HepG2 (cell line): Measurements from ENCODE around the gene HDAC8. TPM values are rescaled to one million over a fixed set of nuclear protein-coding genes. Genes with fewer than 3 reads are reported as not detected.

Experiments used
- ATAC-seq: fragments of 200-7000 bp; cut with Tn5 transposase; 3 replicates; pipeline ENCODE4 v1.9.1; 2020; ENCODE audit warnings: mild to moderate bottlenecking, moderate library complexity
- BruUV-seq: library from RNA; stranded (reverse); fragments of 400-500 nt; replicated peaks from 2 replicates; lab custom pipeline; 2021; lab: Mats Ljungman, UMichigan
- CTCF ChIA-PET: fragments of 300-600 bp; formaldehyde crosslinking; extraction: SDS; loops from one replicate; lab custom pipeline; 2021; ENCODE audit warnings: low total read pairs, inconsistent platforms, low intra/inter-chr PET ratio; lab: Yijun Ruan, JAX
- POLR2A ChIA-PET: fragments of 350-600 bp; sonication (Branson Sonifier 250); formaldehyde crosslinking; loops from one replicate; lab custom pipeline; 2020; ENCODE audit warnings: antibody characterized with exemption, inconsistent platforms; lab: Yijun Ruan, JAX
- DNase-seq: peaks from one replicate; pipeline ENCODE4 v3.0.0-alpha.2; 2015; ENCODE audit warnings: low spot score
- FAIRE-seq: peaks from 3 replicates; lab custom pipeline; 2011; peaks lifted over from hg19 to GRCh38; lab: Jason Lieb, UNC
- H2AFZ ChIP-seq: one replicate; pipeline ENCODE4 v1.6.1; 2011; ENCODE audit warnings: low read length, inconsistent platforms
- H3K27ac ChIP-seq: fragments of 300-600 bp; 3 replicates; pipeline ENCODE4 v1.8.0; 2011; ENCODE audit warnings: mixed run types, mild to moderate bottlenecking, mixed read lengths, low read length, inconsistent platforms; ENCODE audit not compliant: insufficient read depth; ENCODE audit errors: extremely low read length
- H3K27me3 ChIP-seq, 2 experiments: fragments of 200-600 bp in 1 of 2; 2 replicates in 1 of 2; 3 replicates in 1 of 2; pipeline versions ENCODE4 v1.6.0 to v1.8.0; 2011; ENCODE audit warnings: low read length in 2 of 2, mild to moderate bottlenecking in 2 of 2, moderate library complexity in 2 of 2, inconsistent platforms in 1 of 2; ENCODE audit not compliant: insufficient read depth in 2 of 2, control insufficient read depth in 1 of 2
- H3K36me3 ChIP-seq, 2 experiments: fragments of 200-600 bp in 1 of 2; replicated peaks in 1 of 2; 2 replicates in 1 of 2; 3 replicates in 1 of 2; pipeline versions ENCODE4 v1.5.1 to v1.8.0; 2011; ENCODE audit warnings: low read length in 2 of 2, inconsistent platforms in 1 of 2; ENCODE audit not compliant: insufficient read depth in 2 of 2, control insufficient read depth in 1 of 2
- H3K4me1 ChIP-seq: 2 replicates; pipeline ENCODE4 v1.5.1; 2012; ENCODE audit warnings: low read length, inconsistent platforms; ENCODE audit not compliant: insufficient read depth
- H3K4me2 ChIP-seq: 2 replicates; pipeline ENCODE4 v1.6.0; 2011; ENCODE audit warnings: low read depth, low read length, inconsistent platforms
- H3K4me3 ChIP-seq, 3 experiments: fragments of 200-600 bp in 1 of 3; sonication (generic), shearing (Covaris generic) in 1 of 3; replicated peaks in 1 of 3; 2 replicates each; pipeline ENCODE4 v1.5.1; 2011 to 2016; ENCODE audit warnings: low read length in 3 of 3, inconsistent platforms in 2 of 3, low read depth in 2 of 3, mild to moderate bottlenecking in 2 of 3, control low read depth in 1 of 3, mixed read lengths in 1 of 3; ENCODE audit not compliant: insufficient read depth in 1 of 3
- H3K79me2 ChIP-seq: one replicate; pipeline ENCODE4 v1.6.1; 2011; ENCODE audit warnings: low read length, inconsistent platforms; ENCODE audit not compliant: insufficient read depth
- H3K9ac ChIP-seq: 2 replicates; pipeline ENCODE4 v1.6.0; 2011; ENCODE audit warnings: mild to moderate bottlenecking, low read depth, low read length, inconsistent platforms; ENCODE audit not compliant: insufficient read depth
- H3K9me3 ChIP-seq: 2 replicates; pipeline ENCODE4 v1.5.1; 2012; ENCODE audit warnings: mild to moderate bottlenecking, low read length
- H4K20me1 ChIP-seq: 2 replicates; pipeline ENCODE4 v1.6.0; 2011; ENCODE audit warnings: inconsistent platforms, mild to moderate bottlenecking, low read length, moderate library complexity; ENCODE audit not compliant: insufficient read depth
- AKAP8 ChIP-seq: sonication (generic); formaldehyde crosslinking; IDR thresholded peaks from 2 replicates; pipeline ENCODE4 v1.5.1; 2020; ENCODE audit warnings: mild to moderate bottlenecking, missing genetic modification reagents
- CEBPZ ChIP-seq: IDR thresholded peaks from 2 replicates; pipeline ENCODE4 v1.6.1; 2012; ENCODE audit warnings: low read length, improper control_type of control experiment
- ETV6 ChIP-seq: sonication (generic); formaldehyde crosslinking; conservative IDR thresholded peaks from 2 replicates; pipeline ENCODE4 v1.4.0; 2020; ENCODE audit warnings: missing genetic modification reagents
- SOX5 ChIP-seq: IDR thresholded peaks from 2 replicates; pipeline ENCODE4 v1.6.1; 2016; ENCODE audit warnings: borderline replicate concordance
- ZBTB7B ChIP-seq: sonication (generic); formaldehyde crosslinking; IDR thresholded peaks from 2 replicates; pipeline ENCODE4 v1.4.0; 2020; ENCODE audit warnings: missing genetic modification reagents
- ZIK1 ChIP-seq: sonication (generic); formaldehyde crosslinking; IDR thresholded peaks from 2 replicates; pipeline ENCODE4 v1.5.0; 2020; ENCODE audit warnings: mild to moderate bottlenecking, low read depth, missing genetic modification reagents, borderline replicate concordance
- ZMAT3 ChIP-seq: sonication (generic); formaldehyde crosslinking; conservative IDR thresholded peaks from 2 replicates; pipeline ENCODE4 v1.7.0; 2021; ENCODE audit warnings: missing genetic modification reagents
- ZNF224 ChIP-seq: sonication (generic); formaldehyde crosslinking; IDR thresholded peaks from 2 replicates; pipeline ENCODE4 v1.5.0; 2020; ENCODE audit warnings: mild to moderate bottlenecking, missing genetic modification reagents
- ZNF251 ChIP-seq: sonication (generic); formaldehyde crosslinking; IDR thresholded peaks from 2 replicates; pipeline ENCODE4 v1.9.0; 2021; ENCODE audit warnings: mild to moderate bottlenecking, missing genetic modification reagents
- ZNF33A ChIP-seq: sonication (generic); formaldehyde crosslinking; IDR thresholded peaks from 2 replicates; pipeline ENCODE4 v1.5.1; 2020; ENCODE audit warnings: missing genetic modification reagents, mild to moderate bottlenecking, moderate library complexity, borderline replicate concordance
- ZNF44 ChIP-seq: sonication (generic); formaldehyde crosslinking; IDR thresholded peaks from 2 replicates; pipeline ENCODE4 v1.5.1; 2020; ENCODE audit warnings: mild to moderate bottlenecking, missing genetic modification reagents
- ZNF501 ChIP-seq: sonication (generic); formaldehyde crosslinking; IDR thresholded peaks from 2 replicates; pipeline ENCODE4 v1.5.1; 2020; ENCODE audit warnings: mild to moderate bottlenecking, moderate library complexity, missing genetic modification reagents
- ZNF558 ChIP-seq: sonication (generic); formaldehyde crosslinking; IDR thresholded peaks from 2 replicates; pipeline ENCODE4 v1.9.0; 2022; ENCODE audit warnings: mild to moderate bottlenecking, missing genetic modification reagents, borderline replicate concordance
- ZNF570 ChIP-seq: sonication (generic); formaldehyde crosslinking; IDR thresholded peaks from 2 replicates; pipeline ENCODE4 v1.4.0; 2020; ENCODE audit warnings: mild to moderate bottlenecking, missing genetic modification reagents, borderline replicate concordance
- WGBS: methylation state at CpG from one replicate; pipeline ENCODE4 v1.1.6; 2017; ENCODE audit warnings: low lambda C conversion rate; 5-methylcytosine and 5-hydroxymethylcytosine counted together
- in situ Hi-C: cut with HindIII; loops from 2 replicates; pipeline ENCODE4 v1.10.0; 2017; ENCODE audit warnings: low pct_unique_long_range_greater_than_20kb; ENCODE audit not compliant: extremely low pct_ligation_motif_present
- intact Hi-C: fragments of 100-400 bp; cut with micrococcal nuclease; formaldehyde crosslinking; loops from one replicate; pipeline ENCODE4 v1.10.0; 2022; ENCODE audit not compliant: unreplicated experiment
- polyA plus RNA-seq, 8 experiments: library from polyadenylated mRNA; depleted of rRNA in 3 of 8; stranded (reverse) in 7 of 8; unstranded in 1 of 8; fragments of >200 nt; fragmentation: Illumina TruSeq in 4 of 8; extraction: Trizol in 4 of 8; gene quantifications; 2 replicates each; pipeline versions ENCODE4 v1.2.1 to v1.2.3, GENCODE V29; 2011 to 2016; ENCODE audit warnings: low read depth in 4 of 8, missing spikeins in 1 of 8, mixed read lengths in 1 of 8; ENCODE audit not compliant: insufficient read depth in 1 of 8
- total RNA-seq, 5 experiments: library from RNA; depleted of rRNA; stranded (reverse); fragments of >200 nt; fragmentation: Illumina TruSeq; extraction: Trizol; gene quantifications; 2 replicates each; pipeline ENCODE4 v1.2.3, GENCODE V29; 2016; ENCODE audit warnings: low read depth in 1 of 5
- TF ChIP-seq, protein P1 (sequence below): sonication (generic); formaldehyde crosslinking; IDR thresholded peaks from 2 replicates; pipeline ENCODE4 v1.4.0; 2020; ENCODE audit warnings: missing genetic modification reagents
- TF ChIP-seq, protein P2 (sequence below), 2 experiments: fragments of 450-650 bp in 1 of 2; sonication (generic) in 1 of 2; formaldehyde crosslinking; IDR thresholded peaks; 2 replicates each; pipeline versions ENCODE4 v1.5.0 to v1.8.0; 2020 to 2022; ENCODE audit warnings: mild to moderate bottlenecking in 1 of 2, missing genetic modification reagents in 1 of 2
- TF ChIP-seq, protein P3 (sequence below): sonication (generic); formaldehyde crosslinking; IDR thresholded peaks from 2 replicates; pipeline ENCODE4 v1.4.0; 2020; ENCODE audit warnings: mild to moderate bottlenecking, missing genetic modification reagents

HDAC8 gene
- total and polyA plus RNA-seq, 2 of the 13 experiments (the other 11 are each of a cell fraction or from before 2014, with no cell fraction given) = 13.7 to 28.6 TPM

DNA sequence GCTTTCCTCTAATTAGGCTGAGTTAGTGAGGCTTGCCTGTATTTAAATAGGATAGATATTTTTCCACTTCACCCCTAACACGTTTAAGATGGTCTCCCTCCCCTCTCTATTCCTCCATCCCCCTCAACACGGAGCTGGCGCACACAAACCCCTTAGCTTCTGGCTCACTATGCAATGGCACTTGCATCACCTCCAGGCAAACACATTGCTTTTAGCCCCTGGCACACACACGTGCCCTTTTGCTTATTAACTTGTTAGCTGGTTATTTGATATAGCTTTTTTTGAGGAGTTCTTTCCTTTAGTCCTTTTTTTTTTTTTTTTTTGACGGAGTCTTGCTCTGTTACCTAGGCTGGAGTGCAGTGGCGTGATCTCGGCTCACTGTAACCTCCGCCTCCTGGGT, 94.3 kb downstream of the HDAC8 start (continued):
- no peak for TF ChIP-seq CEBPZ
- TF ChIP-seq, all 625 proteins: peak for 0

DNA sequence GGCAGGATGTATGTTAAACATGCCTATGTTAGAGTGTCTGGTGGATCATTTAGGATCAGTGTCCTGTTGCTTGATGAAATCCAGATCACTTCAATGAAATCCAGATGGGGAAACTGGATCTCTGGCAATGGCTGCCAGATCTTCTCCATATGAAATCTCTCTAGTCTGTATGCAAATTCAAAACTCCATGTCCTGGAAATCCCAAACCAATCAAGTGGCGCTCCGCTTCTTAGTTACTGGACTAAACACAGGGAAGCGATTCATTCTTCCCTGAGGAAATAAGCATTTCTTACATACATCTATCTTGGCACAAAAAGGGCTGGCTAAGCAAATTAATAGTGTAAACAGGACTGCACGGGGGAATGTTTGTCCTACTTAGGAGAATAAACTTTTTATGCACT, 94.9 kb downstream of the HDAC8 start:
- intact Hi-C loops (no loop called here), in situ Hi-C loops (no loop called here)
- Histone ChIP-seq H3K79me2 (no peaks in the 10 kb centered on the region), H4K20me1 (no peaks in the 10 kb centered on the region), H3K27me3 (no peaks in the 10 kb centered on the region), H3K9ac (no peak overlapping the region), H3K9me3 (no peaks in the 10 kb centered on the region), H3K4me1 (peaks cover 27% of the 10 kb centered on the region), H3K27ac (no peak overlapping the region), H2AFZ (no peak overlapping the region), H3K4me3 (no peak overlapping the region), H3K36me3 (no peaks in the 10 kb centered on the region), H3K4me2 (no peak overlapping the region)
- no peak for ATAC-seq
- TF ChIP-seq ZMAT3 (CRISPR knock-in tag) = no peak
- no peak for TF ChIP-seq ZNF501 (CRISPR knock-in tag)
- TF ChIP-seq SOX5 (CRISPR knock-in tag) = no peak
- no peak for TF ChIP-seq AKAP8 (CRISPR knock-in tag)
- TF ChIP-seq, protein P1, sequence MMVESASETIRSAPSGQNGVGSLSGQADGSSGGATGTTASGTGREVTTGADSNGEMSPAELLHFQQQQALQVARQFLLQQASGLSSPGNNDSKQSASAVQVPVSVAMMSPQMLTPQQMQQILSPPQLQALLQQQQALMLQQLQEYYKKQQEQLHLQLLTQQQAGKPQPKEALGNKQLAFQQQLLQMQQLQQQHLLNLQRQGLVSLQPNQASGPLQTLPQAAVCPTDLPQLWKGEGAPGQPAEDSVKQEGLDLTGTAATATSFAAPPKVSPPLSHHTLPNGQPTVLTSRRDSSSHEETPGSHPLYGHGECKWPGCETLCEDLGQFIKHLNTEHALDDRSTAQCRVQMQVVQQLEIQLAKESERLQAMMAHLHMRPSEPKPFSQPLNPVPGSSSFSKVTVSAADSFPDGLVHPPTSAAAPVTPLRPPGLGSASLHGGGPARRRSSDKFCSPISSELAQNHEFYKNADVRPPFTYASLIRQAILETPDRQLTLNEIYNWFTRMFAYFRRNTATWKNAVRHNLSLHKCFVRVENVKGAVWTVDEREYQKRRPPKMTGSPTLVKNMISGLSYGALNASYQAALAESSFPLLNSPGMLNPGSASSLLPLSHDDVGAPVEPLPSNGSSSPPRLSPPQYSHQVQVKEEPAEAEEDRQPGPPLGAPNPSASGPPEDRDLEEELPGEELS = no peak
- no peak for TF ChIP-seq ZBTB7B (CRISPR knock-in tag)
- TF ChIP-seq, protein P2, sequence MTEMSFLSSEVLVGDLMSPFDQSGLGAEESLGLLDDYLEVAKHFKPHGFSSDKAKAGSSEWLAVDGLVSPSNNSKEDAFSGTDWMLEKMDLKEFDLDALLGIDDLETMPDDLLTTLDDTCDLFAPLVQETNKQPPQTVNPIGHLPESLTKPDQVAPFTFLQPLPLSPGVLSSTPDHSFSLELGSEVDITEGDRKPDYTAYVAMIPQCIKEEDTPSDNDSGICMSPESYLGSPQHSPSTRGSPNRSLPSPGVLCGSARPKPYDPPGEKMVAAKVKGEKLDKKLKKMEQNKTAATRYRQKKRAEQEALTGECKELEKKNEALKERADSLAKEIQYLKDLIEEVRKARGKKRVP (CRISPR knock-in tag; IDR thresholded peaks at IDR 0.05) = no peak
- no peak for TF ChIP-seq ZNF44 (CRISPR knock-in tag)
- TF ChIP-seq ZNF251 (CRISPR knock-in tag) = no peak
- no peak for TF ChIP-seq ZIK1 (CRISPR knock-in tag)
- TF ChIP-seq ZNF558 = no peak
- TF ChIP-seq, protein P3, sequence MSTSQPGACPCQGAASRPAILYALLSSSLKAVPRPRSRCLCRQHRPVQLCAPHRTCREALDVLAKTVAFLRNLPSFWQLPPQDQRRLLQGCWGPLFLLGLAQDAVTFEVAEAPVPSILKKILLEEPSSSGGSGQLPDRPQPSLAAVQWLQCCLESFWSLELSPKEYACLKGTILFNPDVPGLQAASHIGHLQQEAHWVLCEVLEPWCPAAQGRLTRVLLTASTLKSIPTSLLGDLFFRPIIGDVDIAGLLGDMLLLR (CRISPR knock-in tag) = no peak
- TF ChIP-seq ZNF33A (CRISPR knock-in tag) = no peak
- no peak for TF ChIP-seq ETV6 (CRISPR knock-in tag)
- no peak for TF ChIP-seq ZNF224
- TF ChIP-seq ZNF570 (CRISPR knock-in tag) = no peak
- no peak for FAIRE-seq
- CTCF ChIA-PET = no interaction called here
- DNase-seq = no peak
- BruUV-seq = no TSS peak
- POLR2A ChIA-PET = no interaction called here
- 90% methylated on average over 4 of the region's 4 CpGs for WGBS
